ENCODE data around the gene GBF1.
A peak's percentile ranks its signal among the peaks of the same experiment; 100 is the strongest.

Gene GBF1

GRCh38 chr10:102229810-102230263 lies 15.5 kb upstream of the GBF1 start:
- TF ChIP-seq L3MBTL2 (conservative IDR thresholded peaks at IDR 0.05) (peak; percentile 92), LEF1 (IDR thresholded peaks at IDR 0.05; ENCODE audit: borderline replicate concordance) (no peak), FOXA1 (IDR thresholded peaks at IDR 0.05) (no peak), BHLHE40 (IDR thresholded peaks at IDR 0.05; ENCODE audit: borderline replicate concordance) (no peak), HDGF (IDR thresholded peaks at IDR 0.05; ENCODE audit: borderline replicate concordance) (no peak), ARNT (IDR thresholded peaks at IDR 0.05) (peak; percentile 81), ELF4 (IDR thresholded peaks at IDR 0.05) (no peak), FOXM1 (IDR thresholded peaks at IDR 0.05; ENCODE audit: borderline replicate concordance) (no peak), SUZ12 (IDR thresholded peaks at IDR 0.05) (no peak), SP1 (IDR thresholded peaks at IDR 0.05) (no peak), TARDBP (IDR thresholded peaks at IDR 0.05) (no peak), NFRKB (IDR thresholded peaks at IDR 0.05) (no peak), ZNF384 (IDR thresholded peaks at IDR 0.05) (no peak), CTBP1 (IDR thresholded peaks at IDR 0.05; ENCODE audit: borderline replicate concordance) (0 out of 2 replicates have a peak, but pooled peaks have one; percentile 23)
- POLR2A ChIA-PET: interaction anchor here (0.8 to 3.7 kb wide), 12 partner anchors 15 to 411 kb away, joined by 3 to 19 read pairs (median 4); partner anchors contain the start of genes GBF1 and OGA
- CTCF ChIA-PET: interaction anchor here (0.7 to 7.8 kb wide), 23 partner anchors 9 to 354 kb away, joined by 3 to 169 read pairs (median 4); partner anchors contain the start of genes GBF1, NFKB2 and PITX3
- DNase-seq (ENCODE audit: extremely low spot score): peak; percentile 93

DNA sequence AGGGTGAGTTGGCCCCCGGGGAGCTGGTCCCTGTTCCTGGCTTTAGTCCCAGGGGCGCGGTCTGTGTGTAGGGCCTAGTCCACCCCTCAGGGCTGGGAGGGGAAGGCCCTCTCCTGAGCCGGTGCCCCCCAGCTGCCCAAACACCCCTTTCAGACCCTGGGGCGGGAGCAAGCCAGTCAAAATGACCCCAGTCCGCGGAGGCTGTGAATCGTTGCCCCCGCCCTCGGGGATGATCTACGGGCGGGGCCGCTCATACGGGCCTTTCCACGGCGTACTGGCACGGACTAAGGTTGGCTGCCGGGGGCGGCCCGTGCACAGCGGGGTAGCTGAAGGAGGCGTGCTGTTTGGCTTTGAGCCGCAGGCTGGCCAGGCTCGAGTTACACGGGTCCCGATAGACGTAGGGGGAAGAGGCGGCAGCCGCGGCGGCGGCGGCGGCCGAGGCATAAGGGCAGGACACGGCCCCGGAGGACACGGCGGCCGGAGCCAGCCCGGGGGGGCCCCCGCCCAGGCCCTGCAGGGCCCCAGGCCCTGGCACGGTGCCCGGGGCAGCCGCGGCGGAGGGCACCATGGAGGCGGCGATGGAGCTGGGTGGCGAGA lies 15.0 kb upstream of the GBF1 start:
- DNase-seq (ENCODE audit: extremely low spot score): peak; percentile 79
- ChIA-PET CTCF (interaction anchor here (0.5 to 7.8 kb wide), 29 partner anchors 9 to 353 kb away, joined by 3 to 169 read pairs (median 4); partner anchors contain the start of genes FBXL15, GBF1, NFKB2 and PITX3), POLR2A (interaction anchor here (0.8 to 3.7 kb wide), 12 partner anchors 15 to 412 kb away, joined by 3 to 19 read pairs (median 4); partner anchors contain the start of genes FBXL15, GBF1 and OGA)
- TF ChIP-seq ARNT (IDR thresholded peaks at IDR 0.05) (peak; percentile 81), FOXA1 (IDR thresholded peaks at IDR 0.05) (no peak), TARDBP (IDR thresholded peaks at IDR 0.05) (no peak), FOXM1 (IDR thresholded peaks at IDR 0.05; ENCODE audit: borderline replicate concordance) (peak; percentile 34; the same call in 1 of the 2 replicates), BHLHE40 (IDR thresholded peaks at IDR 0.05; ENCODE audit: borderline replicate concordance) (no peak), SUZ12 (IDR thresholded peaks at IDR 0.05) (no peak), HDGF (IDR thresholded peaks at IDR 0.05; ENCODE audit: borderline replicate concordance) (peak; percentile 67; the same call in 1 of the 2 replicates), NFRKB (IDR thresholded peaks at IDR 0.05) (no peak), FOXK2 (IDR thresholded peaks at IDR 0.05) (no peak)
- TF ChIP-seq, protein P1, sequence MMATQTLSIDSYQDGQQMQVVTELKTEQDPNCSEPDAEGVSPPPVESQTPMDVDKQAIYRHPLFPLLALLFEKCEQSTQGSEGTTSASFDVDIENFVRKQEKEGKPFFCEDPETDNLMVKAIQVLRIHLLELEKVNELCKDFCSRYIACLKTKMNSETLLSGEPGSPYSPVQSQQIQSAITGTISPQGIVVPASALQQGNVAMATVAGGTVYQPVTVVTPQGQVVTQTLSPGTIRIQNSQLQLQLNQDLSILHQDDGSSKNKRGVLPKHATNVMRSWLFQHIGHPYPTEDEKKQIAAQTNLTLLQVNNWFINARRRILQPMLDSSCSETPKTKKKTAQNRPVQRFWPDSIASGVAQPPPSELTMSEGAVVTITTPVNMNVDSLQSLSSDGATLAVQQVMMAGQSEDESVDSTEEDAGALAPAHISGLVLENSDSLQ (IDR thresholded peaks at IDR 0.05): no peak

DNA sequence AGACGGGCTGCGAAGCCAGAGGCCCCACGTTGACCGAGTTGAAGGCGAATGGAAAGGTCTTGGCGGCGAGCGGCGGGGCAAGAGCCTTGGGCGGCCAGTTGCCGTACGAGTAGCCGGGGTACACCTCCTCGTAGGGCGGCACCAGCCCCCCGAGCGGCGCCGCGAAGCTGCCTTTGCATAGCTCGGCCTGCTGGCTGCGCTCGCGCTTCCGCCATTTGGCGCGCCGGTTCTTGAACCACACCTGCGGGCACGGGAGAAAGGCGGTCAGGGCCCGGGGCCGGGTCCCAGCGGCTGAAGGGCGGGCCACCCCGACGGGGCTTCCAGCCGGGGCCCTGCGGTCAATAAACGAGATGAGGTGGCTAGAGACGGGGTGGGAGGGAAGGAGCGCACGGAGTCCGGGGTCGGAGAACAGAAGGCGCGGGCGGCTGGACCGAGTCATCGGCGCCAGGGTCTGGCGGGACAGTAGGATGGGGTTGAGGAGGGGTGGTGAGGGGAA lies 14.4 kb upstream of the GBF1 start:
- DNase-seq (ENCODE audit: extremely low spot score): peak; percentile 61
- ChIA-PET POLR2A (interaction anchor here (0.6 to 3.7 kb wide), 10 partner anchors 14 to 412 kb away, joined by 3 to 19 read pairs (median 4); partner anchors contain the start of genes FBXL15, GBF1 and OGA), CTCF (interaction anchor here (0.5 to 7.8 kb wide), 23 partner anchors 9 to 248 kb away, joined by 3 to 169 read pairs (median 4); partner anchors contain the start of genes FBXL15, GBF1 and PITX3)
- TF ChIP-seq CTBP1 (IDR thresholded peaks at IDR 0.05; ENCODE audit: borderline replicate concordance) (peak; percentile 47; the same call in 1 of the 2 replicates), HDGF (IDR thresholded peaks at IDR 0.05; ENCODE audit: borderline replicate concordance) (no peak), L3MBTL2 (conservative IDR thresholded peaks at IDR 0.05) (peak; percentile 56), FOXK2 (IDR thresholded peaks at IDR 0.05) (no peak)

DNA sequence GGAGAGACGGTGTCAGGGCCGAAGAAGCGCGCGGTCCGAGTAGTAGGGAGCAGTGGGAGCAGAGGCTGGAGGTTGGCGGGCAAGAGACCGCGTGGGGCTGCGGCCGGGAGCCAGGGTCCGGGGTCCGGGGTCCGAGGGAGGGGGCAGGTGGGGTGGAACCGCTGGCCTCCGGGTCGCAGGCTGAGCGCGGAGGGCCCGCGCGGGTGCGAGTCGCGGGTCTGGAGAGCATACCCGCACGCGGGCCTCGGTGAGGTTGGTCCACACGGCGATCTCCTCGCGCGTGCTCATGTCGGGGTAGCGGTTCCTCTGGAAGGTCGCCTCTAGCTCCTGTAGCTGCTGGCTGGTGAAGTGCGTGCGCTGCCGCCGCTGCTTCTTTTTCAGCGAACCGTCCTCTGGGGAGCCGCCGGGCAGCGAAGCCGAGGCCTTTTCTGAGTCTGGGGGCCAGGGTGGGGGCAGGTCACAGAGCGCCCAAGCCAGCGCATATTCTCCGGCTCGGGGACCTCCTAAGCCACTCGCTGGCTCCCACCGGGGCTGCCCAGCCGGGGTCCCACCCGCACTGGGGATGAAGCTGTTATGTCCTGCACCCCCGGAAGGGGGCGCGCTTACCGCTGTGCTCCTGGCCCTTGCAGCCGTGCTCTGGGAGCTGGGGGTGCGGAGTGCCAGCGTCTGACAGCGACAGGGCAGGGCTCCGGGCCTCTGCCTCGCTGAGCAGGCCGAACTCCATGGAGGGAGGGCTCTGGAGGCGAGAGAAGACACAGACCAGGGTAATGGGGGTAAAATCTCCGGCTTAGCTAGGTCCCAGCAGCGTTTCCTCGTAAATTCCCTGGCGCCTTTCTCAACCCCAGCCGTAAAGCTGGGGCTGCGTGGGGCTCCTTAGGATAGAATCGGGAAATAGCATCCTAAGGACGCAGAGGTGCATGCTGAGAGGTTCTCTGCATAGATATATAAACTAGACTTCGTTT lies 13.7 kb upstream of the GBF1 start:
- TF ChIP-seq CTBP1 (IDR thresholded peaks at IDR 0.05; ENCODE audit: borderline replicate concordance) (no peak), ELF4 (IDR thresholded peaks at IDR 0.05) (no peak), SP1 (IDR thresholded peaks at IDR 0.05) (no peak), HDGF (IDR thresholded peaks at IDR 0.05; ENCODE audit: borderline replicate concordance) (no peak), FOXA1 (IDR thresholded peaks at IDR 0.05) (no peak), BHLHE40 (IDR thresholded peaks at IDR 0.05; ENCODE audit: borderline replicate concordance) (no peak), LEF1 (IDR thresholded peaks at IDR 0.05; ENCODE audit: borderline replicate concordance) (no peak)
- POLR2A ChIA-PET: interaction anchor here (0.6 to 3.7 kb wide), 9 partner anchors 9 to 201 kb away, joined by 3 to 19 read pairs (median 5); partner anchors contain the start of genes CUEDC2, FBXL15 and GBF1
- CTCF ChIA-PET: interaction anchor here (0.6 to 7.8 kb wide), 23 partner anchors 8 to 366 kb away, joined by 3 to 169 read pairs (median 6); partner anchors contain the start of genes FBXL15, GBF1 and PITX3
- peak; percentile 92 for DNase-seq (ENCODE audit: extremely low spot score)

- CTCF ChIA-PET: interaction anchor here (0.7 to 7.8 kb wide), 3 partner anchors 11 to 177 kb away, joined by 3 to 169 read pairs (median 3); no protein-coding TSS in a partner anchor
- DNase-seq (ENCODE audit: extremely low spot score): no peak
- TF ChIP-seq FOXA1 (IDR thresholded peaks at IDR 0.05): no peak
- no peak for TF ChIP-seq CTBP1 (IDR thresholded peaks at IDR 0.05; ENCODE audit: borderline replicate concordance)
- TF ChIP-seq ZNF384 (IDR thresholded peaks at IDR 0.05): no peak
- no peak for TF ChIP-seq BHLHE40 (IDR thresholded peaks at IDR 0.05; ENCODE audit: borderline replicate concordance)
- TF ChIP-seq FOXK2 (IDR thresholded peaks at IDR 0.05): no peak
- TF ChIP-seq TARDBP (IDR thresholded peaks at IDR 0.05): no peak
- POLR2A ChIA-PET: no interaction called here
Measured at GRCh38 chr10:102233997-102234396, 11.3 kb upstream of the GBF1 start.
